WTC11 (cell line): ENCODE measurements around the gene SPAG5. TPM values are rescaled to one million over a fixed set of nuclear protein-coding genes. Genes with fewer than 3 reads are reported as not detected.

ENCODE experiments used
- ATAC-seq: fragments of 200-7000 bp; cut with Tn5 transposase; 2 replicates; pipeline ENCODE4 v1.10.0; 2021; ENCODE audit warnings: mild to moderate bottlenecking, moderate library complexity
- CTCF ChIA-PET: fragments of 300-600 bp; sonication (Branson Sonifier 250); formaldehyde crosslinking; loops from one replicate; lab custom pipeline; 2021; ENCODE audit warnings: antibody characterized with exemption; lab: Charles Lee
- POLR2A ChIA-PET: fragments of 350-600 bp; sonication (Branson Sonifier 250); formaldehyde crosslinking; loops from one replicate; lab custom pipeline; 2021; ENCODE audit warnings: antibody characterized with exemption; lab: Charles Lee
- DNase-seq: peaks from one replicate; pipeline ENCODE4 v3.0.0; 2021; ENCODE audit warnings: low spot score
- H3K27ac Mint-ChIP-seq: 2 replicates; pipeline ENCODE4 v1.8.0; 2021; ENCODE audit warnings: mixed read lengths
- H3K27me3 Mint-ChIP-seq: 2 replicates; pipeline ENCODE4 v1.8.0; 2021; ENCODE audit warnings: low read depth, mild to moderate bottlenecking, moderate library complexity, mixed read lengths
- H3K36me3 Mint-ChIP-seq: 2 replicates; pipeline ENCODE4 v1.8.0; 2021; ENCODE audit warnings: mixed read lengths
- H3K4me1 Mint-ChIP-seq: 2 replicates; pipeline ENCODE4 v1.8.0; 2022; ENCODE audit warnings: mixed read lengths
- H3K4me3 Mint-ChIP-seq: 2 replicates; pipeline ENCODE4 v1.8.0; 2021; ENCODE audit warnings: mild to moderate bottlenecking, moderate library complexity, mixed read lengths
- H3K9me3 Mint-ChIP-seq: 2 replicates; pipeline ENCODE4 v1.8.0; 2021; ENCODE audit warnings: mixed read lengths
- ATF1 ChIP-seq: sonication (generic); formaldehyde crosslinking; IDR thresholded peaks from 2 replicates; pipeline ENCODE4 v1.8.1; 2023; ENCODE audit warnings: mild to moderate bottlenecking, moderate library complexity, missing genetic modification reagents
- ATF3 ChIP-seq: sonication (generic); formaldehyde crosslinking; conservative IDR thresholded peaks from 2 replicates; pipeline ENCODE4 v1.8.1; 2022; ENCODE audit warnings: mild to moderate bottlenecking, missing genetic modification reagents
- CREB1 ChIP-seq: sonication (generic); formaldehyde crosslinking; IDR thresholded peaks from 2 replicates; pipeline ENCODE4 v1.8.0; 2023; ENCODE audit warnings: mild to moderate bottlenecking, missing genetic modification reagents
- E2F1 ChIP-seq: sonication (generic); formaldehyde crosslinking; IDR thresholded peaks from 2 replicates; pipeline ENCODE4 v1.8.0; 2022; ENCODE audit warnings: mild to moderate bottlenecking, missing genetic modification reagents
- EMX1 ChIP-seq: fragments of 250-450 bp; sonication (Bioruptor Pico); IDR thresholded peaks from 2 replicates; pipeline ENCODE4 v1.8.0; 2021; ENCODE audit warnings: mild to moderate bottlenecking
- FOXJ3 ChIP-seq: sonication (generic); formaldehyde crosslinking; IDR thresholded peaks from 2 replicates; pipeline ENCODE4 v1.9.0; 2021; ENCODE audit warnings: missing genetic modification reagents, mild to moderate bottlenecking, borderline replicate concordance
- FOXK1 ChIP-seq: sonication (generic); formaldehyde crosslinking; IDR thresholded peaks from 2 replicates; pipeline ENCODE4 v1.8.0; 2022; ENCODE audit warnings: mild to moderate bottlenecking, moderate library complexity, missing genetic modification reagents
- FOXP4 ChIP-seq: sonication (generic); formaldehyde crosslinking; IDR thresholded peaks from 2 replicates; pipeline ENCODE4 v1.8.0; 2022; ENCODE audit warnings: mild to moderate bottlenecking, missing genetic modification reagents
- IRF1 ChIP-seq: sonication (generic); formaldehyde crosslinking; IDR thresholded peaks from 2 replicates; pipeline ENCODE4 v1.8.0; 2023; ENCODE audit warnings: missing genetic modification reagents
- NFE2L1 ChIP-seq: sonication (generic); formaldehyde crosslinking; IDR thresholded peaks from 2 replicates; pipeline ENCODE4 v1.8.1; 2023; ENCODE audit warnings: missing genetic modification reagents
- SMAD4 ChIP-seq: sonication (generic); formaldehyde crosslinking; IDR thresholded peaks from 2 replicates; pipeline ENCODE4 v1.8.0; 2022; ENCODE audit warnings: mild to moderate bottlenecking, missing genetic modification reagents
- TCF7 ChIP-seq: sonication (generic); formaldehyde crosslinking; IDR thresholded peaks from 2 replicates; pipeline ENCODE4 v1.8.0; 2022; ENCODE audit warnings: mild to moderate bottlenecking, low read depth, missing genetic modification reagents, moderate library complexity
- ZBTB21 ChIP-seq: sonication (generic); formaldehyde crosslinking; IDR thresholded peaks from 2 replicates; pipeline ENCODE4 v1.8.1; 2023; ENCODE audit warnings: mild to moderate bottlenecking, missing genetic modification reagents, borderline replicate concordance
- ZNF121 ChIP-seq: sonication (generic); formaldehyde crosslinking; IDR thresholded peaks from 2 replicates; pipeline ENCODE4 v1.8.0; 2023; ENCODE audit warnings: missing genetic modification reagents
- ZNF512 ChIP-seq: sonication (generic); formaldehyde crosslinking; IDR thresholded peaks from 2 replicates; pipeline ENCODE4 v1.8.1; 2022; ENCODE audit warnings: missing genetic modification reagents, borderline replicate concordance
- ZNF671 ChIP-seq: fragments of 250-450 bp; sonication (Bioruptor Pico); IDR thresholded peaks from 2 replicates; pipeline ENCODE4 v1.8.0; 2021; ENCODE audit warnings: mild to moderate bottlenecking
- ZSCAN18 ChIP-seq: fragments of 250-450 bp; sonication (Bioruptor Pico); IDR thresholded peaks from 2 replicates; pipeline ENCODE4 v2.1.2; 2022; ENCODE audit warnings: mild to moderate bottlenecking, moderate library complexity
- total RNA-seq: library from RNA; stranded (reverse); gene quantifications from 3 replicates; pipeline ENCODE4 v1.2.3, GENCODE V29; 2021

SPAG5 gene
- total RNA-seq, 1 experiment from 2014 or later, result 146 TPM

GRCh38 chr17:28573966-28574480, 24.8 kb downstream of the SPAG5 start:
- ChIA-PET POLR2A (no interaction called here), CTCF (no interaction called here)
- H3K36me3 Mint-ChIP-seq, result peaks cover 28% of the 10 kb centered on the region
- TF ChIP-seq SMAD4 (CRISPR knock-in tag) (no peak), ZNF512 (CRISPR knock-in tag) (no peak), EMX1 (CRISPR knock-in tag) (no peak), CREB1 (CRISPR knock-in tag) (no peak), NFE2L1 (CRISPR knock-in tag) (no peak), FOXP4 (CRISPR knock-in tag) (no peak), TCF7 (no peak), E2F1 (CRISPR knock-in tag) (no peak), ATF3 (no peak), ZBTB21 (CRISPR knock-in tag) (no peak)
- ATAC-seq (no peak), DNase-seq (no peak)
- H3K27ac Mint-ChIP-seq, result no peak overlapping the region
- no peak overlapping the region for H3K4me3 Mint-ChIP-seq
- H3K27me3 Mint-ChIP-seq, result peaks cover 3% of the 10 kb centered on the region; the same call in 1 of the 2 replicates
- H3K9me3 Mint-ChIP-seq, result no peaks in the 10 kb centered on the region
- peaks cover 28% of the 10 kb centered on the region for H3K4me1 Mint-ChIP-seq

GRCh38 chr17:28573521-28573920, 25.3 kb downstream of the SPAG5 start:
- Mint-ChIP-seq H3K9me3 (no peaks in the 10 kb centered on the region), H3K27ac (no peak overlapping the region), H3K36me3 (peaks cover 26% of the 10 kb centered on the region)
- TF ChIP-seq ZSCAN18 (CRISPR knock-in tag) (no peak), FOXK1 (CRISPR knock-in tag) (no peak), FOXJ3 (CRISPR knock-in tag) (no peak), IRF1 (CRISPR knock-in tag) (no peak), ZNF671 (no peak), ZNF121 (CRISPR knock-in tag) (no peak), ATF1 (CRISPR knock-in tag) (no peak), CREB1 (CRISPR knock-in tag) (no peak)
- TF ChIP-seq, all 79 proteins: peak for 0
- ChIA-PET POLR2A (no interaction called here), CTCF (no interaction called here)
- peaks cover 3% of the 10 kb centered on the region; the same call in 1 of the 2 replicates for H3K27me3 Mint-ChIP-seq
- peaks cover 28% of the 10 kb centered on the region for H3K4me1 Mint-ChIP-seq
- H3K4me3 Mint-ChIP-seq, result no peak overlapping the region
- DNase-seq (no peak), ATAC-seq (no peak)
